Fibroblast of villous mesenchyme (primary cell): ENCODE measurements around the gene ST8SIA5. TPM values are rescaled to one million over a fixed set of nuclear protein-coding genes. Genes with fewer than 3 reads are reported as not detected.

Source experiments
- DNase-seq: peaks from one replicate; pipeline ENCODE4 v3.0.0-alpha.2; 2010; ENCODE audit warnings: low read depth
- H3K4me3 ChIP-seq: 2 replicates; pipeline ENCODE4 v1.5.1; 2011; ENCODE audit warnings: low read depth, mild to moderate bottlenecking, low read length
- total RNA-seq: library from RNA; depleted of rRNA; stranded (reverse); fragments of >200 nt; gene quantifications from 2 replicates; pipeline ENCODE4 v1.2.3, GENCODE V29; 2012
- TF ChIP-seq, protein P1 (sequence below): IDR thresholded peaks from 2 replicates; pipeline ENCODE4 v1.5.1; 2012; ENCODE audit warnings: low read depth, mild to moderate bottlenecking, low read length; ENCODE audit not compliant: insufficient read depth

The ST8SIA5 gene
- total RNA-seq, 1 donor = not detected

- DNase-seq = no peak
- H3K4me3 ChIP-seq = no peak overlapping the region
- TF ChIP-seq, protein P1, sequence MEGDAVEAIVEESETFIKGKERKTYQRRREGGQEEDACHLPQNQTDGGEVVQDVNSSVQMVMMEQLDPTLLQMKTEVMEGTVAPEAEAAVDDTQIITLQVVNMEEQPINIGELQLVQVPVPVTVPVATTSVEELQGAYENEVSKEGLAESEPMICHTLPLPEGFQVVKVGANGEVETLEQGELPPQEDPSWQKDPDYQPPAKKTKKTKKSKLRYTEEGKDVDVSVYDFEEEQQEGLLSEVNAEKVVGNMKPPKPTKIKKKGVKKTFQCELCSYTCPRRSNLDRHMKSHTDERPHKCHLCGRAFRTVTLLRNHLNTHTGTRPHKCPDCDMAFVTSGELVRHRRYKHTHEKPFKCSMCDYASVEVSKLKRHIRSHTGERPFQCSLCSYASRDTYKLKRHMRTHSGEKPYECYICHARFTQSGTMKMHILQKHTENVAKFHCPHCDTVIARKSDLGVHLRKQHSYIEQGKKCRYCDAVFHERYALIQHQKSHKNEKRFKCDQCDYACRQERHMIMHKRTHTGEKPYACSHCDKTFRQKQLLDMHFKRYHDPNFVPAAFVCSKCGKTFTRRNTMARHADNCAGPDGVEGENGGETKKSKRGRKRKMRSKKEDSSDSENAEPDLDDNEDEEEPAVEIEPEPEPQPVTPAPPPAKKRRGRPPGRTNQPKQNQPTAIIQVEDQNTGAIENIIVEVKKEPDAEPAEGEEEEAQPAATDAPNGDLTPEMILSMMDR = no peak
Observed at GRCh38 chr18:46733872-46734271, 23.0 kb downstream of the ST8SIA5 start.

- no peak overlapping the region for H3K4me3 ChIP-seq
- no peak for DNase-seq
- TF ChIP-seq, protein P1 = no peak
Observed at GRCh38 chr18:46732801-46733200, 24.1 kb downstream of the ST8SIA5 start.

DNA sequence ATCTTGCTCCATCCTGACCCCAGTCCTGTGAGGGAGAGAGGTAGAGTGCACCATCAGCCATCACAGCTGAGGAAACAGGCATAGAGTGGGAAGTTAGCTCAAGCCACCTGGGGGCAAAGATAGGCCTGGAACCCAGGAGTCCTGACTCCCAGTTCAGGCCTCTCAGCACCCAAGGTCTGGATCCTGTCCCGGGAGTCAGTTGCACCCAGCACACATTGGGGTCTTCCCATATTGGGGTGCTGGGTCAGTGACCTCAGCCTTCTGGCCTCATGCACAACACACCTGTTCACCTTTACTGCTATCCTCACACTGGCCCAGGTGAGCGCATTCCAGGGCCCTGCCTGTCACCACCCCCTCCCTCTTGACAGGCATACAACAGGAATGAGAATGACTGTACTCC, 24.7 kb downstream of the ST8SIA5 start:
- H3K4me3 ChIP-seq = no peak overlapping the region
- no peak for DNase-seq
- TF ChIP-seq, protein P1 = no peak

DNA sequence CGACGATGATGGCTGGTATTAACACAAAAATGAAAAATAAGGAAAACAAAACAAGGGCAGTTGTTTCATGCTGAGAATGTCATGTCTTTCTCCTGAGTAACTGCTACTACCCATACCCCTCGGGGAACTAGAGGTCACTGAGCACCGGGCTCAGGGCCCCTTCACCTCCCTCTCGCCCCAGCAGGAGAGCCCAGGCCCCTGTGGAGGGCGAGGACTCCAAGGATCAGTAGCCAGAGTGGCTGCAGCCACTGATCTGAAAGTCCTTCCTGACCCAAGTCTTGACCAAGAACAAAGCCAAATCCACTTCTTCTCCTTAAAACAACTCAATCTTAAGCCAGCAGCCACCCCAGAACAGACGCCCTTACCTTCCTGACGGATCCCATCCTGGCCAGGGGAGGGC, 25.5 kb downstream of the ST8SIA5 start:
- TF ChIP-seq, protein P1 = no peak
- H3K4me3 ChIP-seq = no peak overlapping the region
- no peak for DNase-seq

DNA sequence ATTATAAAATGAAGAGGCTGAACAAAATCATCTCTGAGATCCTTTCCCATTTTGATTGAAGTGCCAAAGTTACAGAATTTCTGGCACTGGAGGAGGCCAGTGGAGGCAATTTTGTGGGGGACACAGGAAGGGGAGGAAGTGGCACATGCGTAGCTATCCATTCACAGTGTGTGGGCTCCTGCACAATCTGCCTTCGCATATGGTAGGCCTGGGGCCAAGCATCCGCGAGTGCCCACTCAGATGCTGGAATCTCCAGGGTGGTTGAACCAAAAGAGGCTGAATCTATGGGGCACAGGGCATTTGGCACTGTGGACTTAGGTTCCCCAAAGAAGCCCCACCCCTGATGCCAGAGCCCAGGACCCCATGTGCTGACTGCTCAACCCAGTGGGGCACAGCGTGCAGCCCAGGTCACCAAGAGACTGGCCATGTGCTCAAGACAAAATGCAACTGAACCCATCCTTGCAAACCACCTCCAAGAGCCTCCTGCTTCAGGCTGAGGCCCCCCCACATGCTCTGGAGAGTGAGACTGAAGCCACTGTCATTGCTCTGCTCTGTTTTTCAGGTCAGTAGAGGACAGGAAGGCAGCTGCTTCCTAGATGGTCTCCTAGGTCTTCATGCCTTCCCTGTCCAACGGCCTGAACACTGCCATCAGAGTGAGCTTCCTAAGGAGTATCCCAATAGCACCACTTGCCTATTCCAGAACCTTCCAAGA, 28.5 kb downstream of the ST8SIA5 start:
- no peak for DNase-seq
- TF ChIP-seq, protein P1 = no peak
- no peak overlapping the region for H3K4me3 ChIP-seq

DNA sequence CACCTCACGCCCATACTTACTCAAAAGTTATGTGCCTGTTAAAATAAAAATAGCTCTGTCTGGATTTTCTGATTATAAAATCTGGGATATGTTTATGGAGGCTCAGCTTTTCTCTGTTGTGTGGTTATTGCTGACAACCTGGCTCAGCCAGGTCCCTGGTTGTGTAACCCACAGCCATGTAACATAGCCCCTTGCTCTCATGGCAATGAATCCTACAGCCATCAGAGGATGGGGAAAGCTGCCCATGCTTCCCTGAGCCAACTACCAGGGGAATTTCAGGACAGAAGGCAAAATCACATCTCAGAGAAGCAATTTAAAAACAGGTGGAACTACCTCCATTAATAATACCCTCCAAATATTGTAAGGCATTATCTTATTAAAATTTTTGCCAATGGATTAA, 29.7 kb downstream of the ST8SIA5 start:
- DNase-seq = no peak
- TF ChIP-seq, protein P1 = no peak
- no peak overlapping the region for H3K4me3 ChIP-seq

GRCh38 chr18:46725310-46725709, 31.5 kb downstream of the ST8SIA5 start:
- H3K4me3 ChIP-seq = no peak overlapping the region
- DNase-seq = no peak
- TF ChIP-seq, protein P1 = no peak
